Measurements from ENCODE around the gene OR2Z1. TPM values are rescaled to one million over a fixed set of nuclear protein-coding genes. Genes with fewer than 3 reads are reported as not detected.
"Not testable (repeated sequence)": the region's sequence is repeated elsewhere in the genome, so short reads cannot be mapped to it uniquely, and the experiment has no call there.

The OR2Z1 gene
- total RNA-seq, 1 experiment from 2014 or later = not detected

DNA sequence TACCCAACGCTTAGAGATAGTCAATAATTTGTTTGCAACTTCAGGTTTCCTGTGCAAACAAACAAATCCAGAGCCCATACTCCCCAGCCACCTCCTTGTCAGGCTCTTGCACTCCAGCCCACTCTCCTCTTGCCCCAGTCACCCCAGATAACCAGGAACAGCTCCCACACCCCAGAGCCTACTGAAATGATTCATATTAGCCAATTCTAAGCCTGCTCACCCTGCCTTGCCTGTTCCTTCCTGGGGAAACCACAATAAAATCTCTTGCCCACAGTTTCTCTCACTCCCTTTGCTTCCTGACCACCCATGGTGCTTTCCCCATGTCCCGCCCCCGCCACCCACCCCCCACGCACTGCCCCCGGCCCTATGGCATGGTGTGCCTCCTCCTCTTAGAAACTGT lies 19.1 kb upstream of the OR2Z1 start:
- Mint-ChIP-seq H3K27ac (ENCODE audit: low read depth, unreplicated experiment) (no peak overlapping the region), H3K36me3 (ENCODE audit: insufficient read depth, unreplicated experiment) (no peaks in the 10 kb centered on the region), H3K9me3 (ENCODE audit: unreplicated experiment) (peaks cover 9% of the 10 kb centered on the region), H3K4me1 (ENCODE audit: insufficient read depth, unreplicated experiment) (no peaks in the 10 kb centered on the region), H3K4me3 (ENCODE audit: unreplicated experiment) (no peak overlapping the region), H3K27me3 (ENCODE audit: insufficient read depth, unreplicated experiment) (no peaks in the 10 kb centered on the region)
- intact Hi-C loops (cut with micrococcal nuclease) = no loop called here
- ChIA-PET POLR2A (no interaction called here), CTCF (no interaction called here)
- no TSS peak for BruUV-seq (replicated peaks)
- DNase-seq (ENCODE audit: unreplicated experiment) = no peak
- TF ChIP-seq, protein P1, sequence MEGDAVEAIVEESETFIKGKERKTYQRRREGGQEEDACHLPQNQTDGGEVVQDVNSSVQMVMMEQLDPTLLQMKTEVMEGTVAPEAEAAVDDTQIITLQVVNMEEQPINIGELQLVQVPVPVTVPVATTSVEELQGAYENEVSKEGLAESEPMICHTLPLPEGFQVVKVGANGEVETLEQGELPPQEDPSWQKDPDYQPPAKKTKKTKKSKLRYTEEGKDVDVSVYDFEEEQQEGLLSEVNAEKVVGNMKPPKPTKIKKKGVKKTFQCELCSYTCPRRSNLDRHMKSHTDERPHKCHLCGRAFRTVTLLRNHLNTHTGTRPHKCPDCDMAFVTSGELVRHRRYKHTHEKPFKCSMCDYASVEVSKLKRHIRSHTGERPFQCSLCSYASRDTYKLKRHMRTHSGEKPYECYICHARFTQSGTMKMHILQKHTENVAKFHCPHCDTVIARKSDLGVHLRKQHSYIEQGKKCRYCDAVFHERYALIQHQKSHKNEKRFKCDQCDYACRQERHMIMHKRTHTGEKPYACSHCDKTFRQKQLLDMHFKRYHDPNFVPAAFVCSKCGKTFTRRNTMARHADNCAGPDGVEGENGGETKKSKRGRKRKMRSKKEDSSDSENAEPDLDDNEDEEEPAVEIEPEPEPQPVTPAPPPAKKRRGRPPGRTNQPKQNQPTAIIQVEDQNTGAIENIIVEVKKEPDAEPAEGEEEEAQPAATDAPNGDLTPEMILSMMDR (IDR thresholded peaks at IDR 0.05; ENCODE audit: unreplicated experiment) = no peak

DNA sequence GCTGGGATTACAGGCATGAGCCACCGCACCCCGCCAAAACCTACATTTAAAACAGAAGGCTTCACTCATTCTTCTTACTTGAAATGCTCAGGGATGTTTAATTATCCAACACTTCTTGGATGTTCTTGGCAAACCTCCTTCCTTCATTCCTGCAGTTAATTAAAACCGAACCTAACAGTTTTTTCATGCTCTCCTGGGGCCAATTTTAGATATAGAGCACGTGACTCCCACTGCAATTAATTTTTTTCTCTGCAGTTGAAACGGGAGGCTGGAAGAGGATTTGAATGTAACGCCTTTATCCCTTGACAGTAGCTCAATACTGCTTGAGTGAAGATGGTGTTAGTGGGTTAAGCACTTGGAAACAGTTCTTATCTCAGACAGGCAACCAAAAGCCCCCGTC lies 18.2 kb upstream of the OR2Z1 start:
- TF ChIP-seq, protein P1 (IDR thresholded peaks at IDR 0.05; ENCODE audit: unreplicated experiment) = no peak
- no TSS peak for BruUV-seq (replicated peaks)
- H3K36me3 Mint-ChIP-seq (ENCODE audit: insufficient read depth, unreplicated experiment) = no peaks in the 10 kb centered on the region
- no peaks in the 10 kb centered on the region for H3K27me3 Mint-ChIP-seq (ENCODE audit: insufficient read depth, unreplicated experiment)
- no peaks in the 10 kb centered on the region for H3K4me1 Mint-ChIP-seq (ENCODE audit: insufficient read depth, unreplicated experiment)
- no peak for DNase-seq (ENCODE audit: unreplicated experiment)
- H3K4me3 Mint-ChIP-seq (ENCODE audit: unreplicated experiment) = no peak overlapping the region
- peaks cover 9% of the 10 kb centered on the region for H3K9me3 Mint-ChIP-seq (ENCODE audit: unreplicated experiment)
- CTCF ChIA-PET = no interaction called here
- H3K27ac Mint-ChIP-seq (ENCODE audit: low read depth, unreplicated experiment) = no peak overlapping the region
- POLR2A ChIA-PET = no interaction called here
- intact Hi-C loops (cut with micrococcal nuclease) = no loop called here

DNA sequence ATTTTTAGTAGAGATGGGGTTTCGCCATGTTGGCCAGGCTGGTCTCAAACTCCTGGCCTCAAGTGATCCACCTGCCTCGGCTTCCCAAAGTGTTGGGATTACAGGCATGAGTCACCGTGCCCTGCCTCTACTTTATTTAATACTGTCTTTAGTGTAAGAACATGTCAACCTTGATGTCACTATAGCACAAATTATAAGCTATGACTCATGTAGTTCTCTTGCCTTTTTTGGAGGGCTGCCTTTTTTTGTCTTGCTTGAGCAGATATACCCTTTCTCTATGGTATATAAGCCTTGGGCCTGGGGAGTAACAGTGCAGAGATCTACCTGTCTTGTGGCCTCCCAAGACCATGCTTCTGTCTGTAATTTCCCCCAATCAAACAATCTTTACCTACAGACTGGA lies 16.1 kb upstream of the OR2Z1 start:
- H3K27me3 Mint-ChIP-seq (ENCODE audit: insufficient read depth, unreplicated experiment); CTCF ChIA-PET; intact Hi-C loops (cut with micrococcal nuclease); H3K4me1 Mint-ChIP-seq (ENCODE audit: insufficient read depth, unreplicated experiment); H3K27ac Mint-ChIP-seq (ENCODE audit: low read depth, unreplicated experiment); BruUV-seq (replicated peaks); H3K36me3 Mint-ChIP-seq (ENCODE audit: insufficient read depth, unreplicated experiment); DNase-seq (ENCODE audit: unreplicated experiment); H3K4me3 Mint-ChIP-seq (ENCODE audit: unreplicated experiment); H3K9me3 Mint-ChIP-seq (ENCODE audit: unreplicated experiment); POLR2A ChIA-PET: not testable (repeated sequence)

DNA sequence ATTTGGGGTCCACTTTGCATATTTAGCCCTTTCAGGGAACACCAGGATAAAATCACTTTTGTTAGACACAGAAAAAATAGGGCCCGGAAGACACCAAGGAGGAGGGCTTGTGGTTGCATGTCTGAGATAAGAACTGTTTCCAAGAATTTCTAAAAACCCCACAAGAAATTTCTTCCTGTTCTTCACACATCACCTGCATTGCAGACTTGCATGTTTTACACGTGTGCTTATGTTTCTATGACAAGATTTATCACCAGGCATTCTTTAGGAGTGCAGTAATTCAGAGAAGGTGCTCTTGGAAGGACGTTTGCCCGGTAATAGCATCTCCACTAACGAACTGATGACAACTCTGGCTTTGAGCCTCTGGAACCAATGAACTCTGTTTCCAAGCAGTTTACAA lies 15.7 kb upstream of the OR2Z1 start:
- TF ChIP-seq, protein P1 (IDR thresholded peaks at IDR 0.05; ENCODE audit: unreplicated experiment) = no peak
- no TSS peak for BruUV-seq (replicated peaks)
- intact Hi-C loops (cut with micrococcal nuclease) = no loop called here

DNA sequence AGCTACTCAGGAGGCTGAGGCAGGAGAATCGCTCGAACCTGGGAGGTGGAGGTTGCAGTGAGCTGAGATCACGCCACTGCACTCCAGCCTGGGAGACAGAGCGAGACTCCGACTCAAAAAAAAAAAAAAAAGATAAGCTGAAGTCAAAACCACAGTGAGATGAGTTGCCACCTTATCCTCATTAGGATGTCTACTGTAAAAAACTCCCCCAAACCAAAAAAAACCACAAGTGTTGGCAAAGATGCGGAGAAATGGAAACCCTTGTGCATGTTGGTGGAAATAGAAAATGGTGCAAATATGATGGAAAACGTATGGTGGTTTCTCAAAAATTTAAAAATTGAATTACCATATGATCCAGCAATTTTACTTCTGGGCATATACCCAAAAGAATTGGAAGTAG lies 11.1 kb upstream of the OR2Z1 start:
- CTCF ChIA-PET; BruUV-seq (replicated peaks); intact Hi-C loops (cut with micrococcal nuclease); POLR2A ChIA-PET; H3K36me3 Mint-ChIP-seq (ENCODE audit: insufficient read depth, unreplicated experiment); H3K4me3 Mint-ChIP-seq (ENCODE audit: unreplicated experiment); H3K27ac Mint-ChIP-seq (ENCODE audit: low read depth, unreplicated experiment); H3K27me3 Mint-ChIP-seq (ENCODE audit: insufficient read depth, unreplicated experiment); DNase-seq (ENCODE audit: unreplicated experiment); H3K4me1 Mint-ChIP-seq (ENCODE audit: insufficient read depth, unreplicated experiment): not testable (repeated sequence)
- H3K9me3 Mint-ChIP-seq (ENCODE audit: unreplicated experiment) = peaks cover 31% of the 10 kb centered on the region

More for the DNA sequence above, 15.7 kb upstream of the OR2Z1 start:
- no peak for DNase-seq (ENCODE audit: unreplicated experiment)
- Mint-ChIP-seq H3K9me3 (ENCODE audit: unreplicated experiment) (no peaks in the 10 kb centered on the region), H3K4me3 (ENCODE audit: unreplicated experiment) (no peak overlapping the region), H3K36me3 (ENCODE audit: insufficient read depth, unreplicated experiment) (no peaks in the 10 kb centered on the region), H3K27me3 (ENCODE audit: insufficient read depth, unreplicated experiment) (no peaks in the 10 kb centered on the region), H3K4me1 (ENCODE audit: insufficient read depth, unreplicated experiment) (no peaks in the 10 kb centered on the region), H3K27ac (ENCODE audit: low read depth, unreplicated experiment) (no peak overlapping the region)
- POLR2A ChIA-PET = no interaction called here
- CTCF ChIA-PET = no interaction called here
